ENCODE data around the gene STEAP3. TPM values are rescaled to one million over a fixed set of nuclear protein-coding genes. Genes with fewer than 3 reads are reported as not detected.

The STEAP3 gene
- polyA plus RNA-seq, 1 donor = 23.4 TPM

DNA sequence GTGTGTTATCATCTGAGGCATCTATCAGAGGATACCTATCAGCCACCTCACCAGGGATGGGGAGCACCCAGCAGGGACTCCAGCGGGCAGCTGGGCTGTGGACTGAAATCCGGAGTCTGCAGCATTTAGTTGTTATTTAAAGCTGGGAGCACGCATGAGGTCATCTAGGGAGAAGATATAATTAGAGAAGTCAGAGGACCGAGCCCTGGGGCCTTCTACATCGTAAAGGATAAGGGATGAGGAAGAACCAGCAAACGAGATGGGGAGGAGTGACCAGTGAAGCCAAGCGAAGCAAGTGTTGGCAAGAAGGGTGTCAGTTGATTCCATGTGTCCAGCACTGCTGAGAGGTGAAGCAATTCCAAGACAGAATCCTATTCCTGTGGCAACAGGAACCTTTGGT lies 70.3 kb downstream of the STEAP3 start:
- no peak for DNase-seq (ENCODE audit: low read depth)

- DNase-seq (ENCODE audit: low read depth) = no peak
Observed at GRCh38 chr2:119294671-119295070, 71.0 kb downstream of the STEAP3 start.

GRCh38 chr2:119295688-119296375 lies 72.2 kb downstream of the STEAP3 start:
- no peak for DNase-seq (ENCODE audit: low read depth)

DNA sequence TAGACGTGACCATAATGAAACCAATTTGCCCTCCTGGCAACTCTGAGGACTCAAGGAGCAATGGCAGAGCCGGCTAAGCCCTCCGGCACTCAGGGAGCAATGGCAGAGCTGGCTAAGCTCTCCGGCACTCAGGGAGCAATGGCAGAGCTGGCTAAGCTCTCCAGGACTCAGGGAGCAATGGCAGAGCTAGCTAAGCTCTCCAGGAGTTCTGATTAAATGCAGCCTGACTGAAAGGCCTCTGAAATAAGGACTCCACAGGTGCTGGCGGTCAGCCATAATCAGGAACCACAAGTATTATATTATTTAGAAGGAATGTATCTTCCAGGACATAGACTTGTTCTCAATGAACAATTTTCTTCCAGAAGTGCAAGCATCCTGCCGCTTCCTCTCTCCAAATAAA lies 77.8 kb downstream of the STEAP3 start:
- no peak for DNase-seq (ENCODE audit: low read depth)

DNA sequence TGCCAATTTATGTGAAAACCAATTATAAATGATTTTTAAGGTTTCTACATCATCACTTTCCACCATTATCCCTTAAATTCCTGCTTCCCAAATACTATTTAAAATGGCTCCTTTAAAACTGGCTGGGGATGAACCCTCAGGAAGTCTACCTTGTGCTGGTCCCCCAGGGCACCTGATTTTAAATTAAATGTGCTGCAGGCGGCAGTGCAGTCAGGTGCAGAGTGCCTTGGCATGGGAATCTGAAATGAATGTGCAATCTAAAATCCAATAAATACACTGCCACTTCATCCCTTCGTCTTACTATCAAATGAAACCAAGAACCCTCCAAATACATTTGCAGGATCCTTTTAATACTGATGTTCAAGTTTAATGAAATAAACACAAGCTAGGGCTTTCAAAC lies 81.2 kb downstream of the STEAP3 start:
- DNase-seq (ENCODE audit: low read depth) = no peak

GRCh38 chr2:119305497-119306195 lies 82.0 kb downstream of the STEAP3 start:
- DNase-seq (ENCODE audit: low read depth) = no peak

GRCh38 chr2:119306196-119306590 lies 82.6 kb downstream of the STEAP3 start:
- no peak for DNase-seq (ENCODE audit: low read depth)

DNA sequence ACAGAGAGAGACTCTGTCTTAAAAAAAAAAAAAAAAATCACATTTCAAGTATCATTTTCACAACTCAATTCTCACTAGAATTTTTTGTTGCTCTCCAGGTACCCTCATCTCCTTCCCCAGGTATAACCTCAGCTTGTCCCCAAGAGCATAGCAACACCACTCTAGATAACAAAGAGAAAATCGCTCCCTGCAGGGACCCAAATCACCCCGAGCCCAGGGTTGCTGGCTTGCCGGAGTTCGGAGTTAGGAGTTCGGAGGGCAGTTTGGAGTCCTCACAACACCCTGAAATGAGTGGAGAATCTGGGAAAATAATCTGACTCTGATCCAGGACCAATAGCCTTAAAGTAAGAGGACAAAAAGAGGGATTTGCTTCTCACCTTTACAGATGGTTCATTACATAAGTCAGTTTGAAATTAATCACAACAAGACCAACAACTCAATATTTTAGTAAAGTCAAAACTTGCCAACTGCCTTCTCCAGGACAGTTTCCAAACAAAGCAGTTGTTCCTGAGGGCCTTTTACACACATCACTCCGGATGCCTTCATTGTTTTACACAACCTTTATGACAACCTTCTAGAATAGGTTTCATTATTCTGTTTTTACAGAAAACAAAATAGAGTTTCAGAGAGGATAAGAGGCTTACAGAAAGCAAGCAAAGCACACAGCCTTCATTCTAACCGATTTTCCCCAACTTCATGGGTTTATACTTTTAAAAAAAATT lies 83.9 kb downstream of the STEAP3 start:
- DNase-seq (ENCODE audit: low read depth) = no peak

GRCh38 chr2:119308793-119309330 lies 85.2 kb downstream of the STEAP3 start:
- DNase-seq (ENCODE audit: low read depth) = no peak

GRCh38 chr2:119311371-119311770 lies 87.7 kb downstream of the STEAP3 start:
- DNase-seq (ENCODE audit: low read depth) = no peak

GRCh38 chr2:119311831-119312230 lies 88.2 kb downstream of the STEAP3 start:
- no peak for DNase-seq (ENCODE audit: low read depth)

Other genes starting within 250 kb of the STEAP3 start
- gene C1QL2, start 65.1 kb upstream of the STEAP3 start, polyA plus RNA-seq (ENCODE audit: insufficient read length) = not detected
- 5.8 TPM for gene C2orf76, start 143.0 kb downstream of the STEAP3 start, polyA plus RNA-seq (ENCODE audit: insufficient read length)
- 224 TPM for gene DBI, start 143.1 kb downstream of the STEAP3 start, polyA plus RNA-seq (ENCODE audit: insufficient read length)
- 8.3 TPM for gene TMEM37, start 208.0 kb downstream of the STEAP3 start, polyA plus RNA-seq (ENCODE audit: insufficient read length)